Testis (tissue), 3 donors: ENCODE data around the gene TGM1. TPM values are rescaled to one million over a fixed set of nuclear protein-coding genes. Genes with fewer than 3 reads are reported as not detected.
A peak's percentile ranks its signal among the peaks of the same experiment; 100 is the strongest.
"Not testable (repeated sequence)": the region's sequence is repeated elsewhere in the genome, so short reads cannot be mapped to it uniquely, and the experiment has no call there.

ENCODE experiments used
- DNase-seq: peaks from one replicate; pipeline ENCODE4 v3.0.0-alpha.2; 2019
- H3K27ac ChIP-seq, 2 donors: fragments of 200-600 bp; sonication (generic); one replicate each; pipeline ENCODE4 v1.5.1; 2019
- H3K27me3 ChIP-seq: fragments of 200-600 bp; sonication (generic); one replicate; pipeline ENCODE4 v1.5.1; 2019
- H3K36me3 ChIP-seq: fragments of 200-600 bp; sonication (generic); one replicate; pipeline ENCODE4 v1.5.1; 2017; ENCODE audit warnings: low read depth; ENCODE audit errors: missing control alignments
- H3K4me1 ChIP-seq: fragments of 200-600 bp; sonication (generic); one replicate; pipeline ENCODE4 v1.5.1; 2019
- H3K4me3 ChIP-seq, 2 donors: fragments of 200-600 bp; sonication (generic); one replicate each; pipeline ENCODE4 v1.5.1; 2017 to 2019
- H3K9me3 ChIP-seq: fragments of 200-600 bp; sonication (generic); one replicate; pipeline ENCODE4 v1.5.1; 2017
- POLR2A ChIP-seq: fragments of 450-650 bp; IDR thresholded peaks from one replicate; pipeline ENCODE4 v1.6.1; 2017; ENCODE audit warnings: antibody characterized with exemption, mild to moderate bottlenecking, moderate library complexity
- WGBS, 2 donors: methylation state at CpG; one replicate each; pipeline ENCODE4 v1.1.5; 2018; 5-methylcytosine and 5-hydroxymethylcytosine counted together
- intact Hi-C: fragments of 100-400 bp; cut with DNase I; formaldehyde crosslinking; loops from one replicate; pipeline ENCODE4 v1.15.1; 2023; ENCODE audit warnings: low total_unique reads
- polyA plus RNA-seq: library from polyadenylated mRNA; stranded (reverse); fragments of 350-450 nt; fragmentation: Illumina TruSeq; extraction: RNeasy Lipid Tissue Mini Kit (QIAGEN cat#74804); gene quantifications from one replicate; pipeline ENCODE4 v1.2.3, GENCODE V29; 2014; ENCODE audit warnings: low read depth, low replicate concordance; ENCODE audit not compliant: insufficient read depth
- total RNA-seq, 2 donors: library from RNA; depleted of rRNA; stranded (reverse); fragments of >200 nt; gene quantifications; one replicate each; pipeline ENCODE4 v1.2.3, GENCODE V29; 2016
- TF ChIP-seq, protein P1 (sequence below), 3 experiments: fragments of 450-650 bp in 2 of 3; fragments of 200-600 bp in 1 of 3; sonication (generic) in 1 of 3; IDR thresholded peaks; one replicate each; pipeline ENCODE4 v1.5.1; 2016 to 2019; ENCODE audit warnings: antibody characterized with exemption in 3 of 3, mild to moderate bottlenecking in 2 of 3, moderate library complexity in 1 of 3

TGM1 gene
- total and polyA plus RNA-seq, 3 donors from 2014 or later = 3.6 to 10.5 (median 5.4) TPM

DNA sequence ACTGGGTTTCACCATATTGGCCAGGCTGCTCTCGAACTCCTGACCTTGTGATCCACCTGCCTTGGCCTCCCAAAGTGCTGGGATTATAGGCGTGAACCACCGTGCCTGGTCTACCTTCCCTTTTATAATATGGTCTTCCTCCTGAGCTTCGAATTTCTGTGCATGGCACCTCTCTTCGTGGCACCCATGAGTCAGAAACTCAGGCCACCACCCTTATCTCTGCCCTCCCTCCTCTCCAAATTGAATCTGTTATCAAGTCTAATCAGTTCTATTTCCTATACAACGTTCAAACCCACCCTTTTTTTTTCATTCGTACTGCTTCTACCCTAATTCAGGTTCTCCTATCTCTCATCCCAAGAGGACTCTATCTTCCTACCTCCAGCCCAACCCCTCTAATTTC is 15.6 kb downstream of the TGM1 start:
- H3K9me3 ChIP-seq = no peaks in the 10 kb centered on the region
- H3K27ac ChIP-seq = no peak overlapping the region
- intact Hi-C loops = no loop called here
- TF ChIP-seq, protein P1, sequence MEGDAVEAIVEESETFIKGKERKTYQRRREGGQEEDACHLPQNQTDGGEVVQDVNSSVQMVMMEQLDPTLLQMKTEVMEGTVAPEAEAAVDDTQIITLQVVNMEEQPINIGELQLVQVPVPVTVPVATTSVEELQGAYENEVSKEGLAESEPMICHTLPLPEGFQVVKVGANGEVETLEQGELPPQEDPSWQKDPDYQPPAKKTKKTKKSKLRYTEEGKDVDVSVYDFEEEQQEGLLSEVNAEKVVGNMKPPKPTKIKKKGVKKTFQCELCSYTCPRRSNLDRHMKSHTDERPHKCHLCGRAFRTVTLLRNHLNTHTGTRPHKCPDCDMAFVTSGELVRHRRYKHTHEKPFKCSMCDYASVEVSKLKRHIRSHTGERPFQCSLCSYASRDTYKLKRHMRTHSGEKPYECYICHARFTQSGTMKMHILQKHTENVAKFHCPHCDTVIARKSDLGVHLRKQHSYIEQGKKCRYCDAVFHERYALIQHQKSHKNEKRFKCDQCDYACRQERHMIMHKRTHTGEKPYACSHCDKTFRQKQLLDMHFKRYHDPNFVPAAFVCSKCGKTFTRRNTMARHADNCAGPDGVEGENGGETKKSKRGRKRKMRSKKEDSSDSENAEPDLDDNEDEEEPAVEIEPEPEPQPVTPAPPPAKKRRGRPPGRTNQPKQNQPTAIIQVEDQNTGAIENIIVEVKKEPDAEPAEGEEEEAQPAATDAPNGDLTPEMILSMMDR (IDR thresholded peaks at IDR 0.05) = no peak
- H3K4me3 ChIP-seq = no peak overlapping the region
- WGBS, 2 donors = 77 to 85% methylated on average over 7 of the region's 7 CpGs
- H3K4me1 ChIP-seq = no peaks in the 10 kb centered on the region
- no peaks in the 10 kb centered on the region for H3K36me3 ChIP-seq
- DNase-seq = no peak
- H3K27me3 ChIP-seq = no peaks in the 10 kb centered on the region

- H3K27ac ChIP-seq = no peak overlapping the region
- 89% methylated on average over 3 of the region's 3 CpGs for WGBS, 2 donors
- no peaks in the 10 kb centered on the region for H3K27me3 ChIP-seq
- intact Hi-C loops = no loop called here
- H3K4me3 ChIP-seq = no peak overlapping the region
- no peak for DNase-seq
- TF ChIP-seq, protein P1 (IDR thresholded peaks at IDR 0.05) = no peak
- no peak for TF ChIP-seq POLR2A
- no peaks in the 10 kb centered on the region for H3K4me1 ChIP-seq
- no peaks in the 10 kb centered on the region for H3K9me3 ChIP-seq
- no peaks in the 10 kb centered on the region for H3K36me3 ChIP-seq
Measured at GRCh38 chr14:24246765-24247212, 16.2 kb downstream of the TGM1 start.

DNA sequence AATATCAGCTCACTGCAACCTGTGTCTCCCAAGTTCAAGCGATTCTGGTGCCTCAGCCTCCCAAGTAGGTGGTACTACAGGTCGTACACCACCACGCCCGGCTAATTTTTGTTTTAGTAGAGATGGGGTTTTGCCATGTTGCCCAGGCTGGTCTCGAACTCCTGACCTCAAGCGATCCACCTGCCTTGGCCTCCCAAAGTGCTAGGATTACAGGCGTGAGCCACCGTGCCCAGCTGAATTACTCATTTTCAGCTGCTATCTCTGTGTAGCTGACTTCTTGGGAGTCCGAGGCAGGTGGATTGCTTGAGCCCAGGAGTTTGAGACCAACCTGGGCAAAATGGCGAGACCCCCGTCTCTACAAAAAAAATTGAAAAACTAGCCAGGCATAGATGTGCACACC is 17.6 kb downstream of the TGM1 start:
- H3K27ac ChIP-seq, H3K4me3 ChIP-seq, intact Hi-C loops, H3K9me3 ChIP-seq, DNase-seq, H3K27me3 ChIP-seq, H3K36me3 ChIP-seq: not testable (repeated sequence)
- H3K4me1 ChIP-seq = peaks cover 13% of the 10 kb centered on the region
- WGBS, 2 donors = 92% methylated on average over 11 of the region's 11 CpGs

GRCh38 chr14:24243336-24243836 is 19.6 kb downstream of the TGM1 start:
- Histone ChIP-seq H3K4me3 (peak overlapping the region; percentile 72), H3K4me1 (peaks cover 18% of the 10 kb centered on the region), H3K36me3 (no peaks in the 10 kb centered on the region), H3K27ac (peak overlapping the region; percentile 94 to 97), H3K27me3 (no peaks in the 10 kb centered on the region), H3K9me3 (no peaks in the 10 kb centered on the region)
- TF ChIP-seq, protein P1 (IDR thresholded peaks at IDR 0.05) = no peak
- TF ChIP-seq POLR2A = no peak
- intact Hi-C loops = loop anchor here (5.0 kb wide), 1 partner anchor 59 kb away; no protein-coding TSS in a partner anchor
- WGBS, 2 donors = 28 to 50% methylated on average over 10 of the region's 10 CpGs
- no peak for DNase-seq

- intact Hi-C loops = loop anchor here (5.0 kb wide), 1 partner anchor 60 kb away; no protein-coding TSS in a partner anchor
Measured at GRCh38 chr14:24241829-24242443, 21.0 kb downstream of the TGM1 start.

More at GRCh38 chr14:24241829-24242443, 21.0 kb downstream of the TGM1 start:
- Histone ChIP-seq H3K9me3 (no peaks in the 10 kb centered on the region), H3K4me3 (peak overlapping the region; percentile 72), H3K36me3 (no peaks in the 10 kb centered on the region), H3K4me1 (peaks cover 18% of the 10 kb centered on the region), H3K27me3 (no peaks in the 10 kb centered on the region), H3K27ac (peak overlapping the region; percentile 94 to 97)
- DNase-seq = peak; percentile 93
- no peak for TF ChIP-seq POLR2A
- TF ChIP-seq, protein P1 (IDR thresholded peaks at IDR 0.05) = peak; percentile 58 to 66 (median 65)
- 0 to 3% methylated on average over 18 to 27 of the region's 39 CpGs for WGBS, 2 donors
